Endometrium (tissue), 2 donors: ENCODE results near the gene CASP5.
"Not testable (repeated sequence)": the region's sequence is repeated elsewhere in the genome, so short reads cannot be mapped to it uniquely, and the experiment has no call there.

Source experiments
- FAIRE-seq: peaks from 2 replicates; lab custom pipeline; 2012; peaks lifted over from hg19 to GRCh38; lab: Jason Lieb, UNC
- donor health status: control.
- donor health status: control.

CASP5 gene

GRCh38 chr11:105033343-105033742, 10.4 kb upstream of the CASP5 start:
- FAIRE-seq: no peak

DNA sequence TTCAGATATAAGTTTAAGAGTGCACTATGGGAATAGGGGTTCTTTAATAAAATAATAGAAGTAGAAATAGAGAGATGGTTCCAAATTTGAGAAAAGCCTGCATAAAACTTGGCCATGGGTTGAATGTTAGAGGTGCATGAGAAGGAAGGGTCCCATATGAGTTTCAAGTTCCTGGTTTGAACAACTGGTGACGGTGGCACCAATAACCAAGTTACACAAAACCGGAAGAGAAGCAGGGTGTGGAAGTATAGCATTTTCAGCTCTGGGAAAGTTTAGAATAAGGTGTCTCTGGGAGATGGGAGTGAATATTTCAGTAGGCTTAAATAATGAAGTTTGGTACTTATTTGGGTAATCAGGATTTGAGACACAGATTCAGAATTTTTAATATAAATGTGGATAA, 9.5 kb upstream of the CASP5 start:
- no peak for FAIRE-seq

DNA sequence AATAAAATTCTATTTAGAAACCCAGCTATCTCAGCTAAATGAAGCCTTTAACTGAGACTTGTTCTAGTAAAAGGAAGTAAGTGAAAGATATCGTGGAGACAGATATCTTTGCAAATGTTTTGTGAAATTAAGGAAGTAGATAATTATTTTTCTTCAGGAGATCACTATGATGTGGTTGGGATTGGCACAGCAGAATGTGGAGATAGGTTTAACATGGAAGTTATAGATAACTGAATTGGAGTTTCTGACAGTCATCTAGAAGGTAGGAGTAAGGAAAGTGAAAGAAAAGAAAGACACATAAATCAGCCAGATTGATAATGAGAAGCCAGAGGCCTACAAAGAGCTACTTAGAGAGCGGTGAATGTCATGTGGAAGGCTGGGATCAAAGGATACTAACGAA, 4.7 kb upstream of the CASP5 start:
- no peak for FAIRE-seq

DNA sequence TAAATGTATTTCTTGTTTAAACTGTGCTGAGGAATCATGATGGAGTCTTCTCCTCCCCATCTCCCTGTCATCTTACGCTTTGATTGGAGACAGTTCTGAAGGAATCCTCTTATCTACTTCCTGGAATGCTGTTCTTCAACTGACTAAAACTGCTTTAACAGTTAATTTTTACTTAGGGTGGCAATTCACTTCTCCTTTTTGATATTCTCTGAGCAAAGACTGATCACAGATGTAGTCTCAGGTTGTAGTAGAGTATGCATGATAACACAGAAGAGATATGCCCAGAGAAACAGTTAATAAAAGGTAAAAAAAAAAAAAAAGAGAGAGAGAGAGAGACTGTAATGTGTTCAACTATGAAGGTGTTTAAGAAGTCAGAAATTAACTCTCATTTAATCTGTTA, 1.4 kb upstream of the CASP5 start:
- FAIRE-seq: no peak

- no peak for FAIRE-seq
These were observed 441 bp downstream of the CASP5 start for GRCh38 chr11:105022527-105022926.

- FAIRE-seq: no peak
These were observed 15.5 kb downstream of the CASP5 start for GRCh38 chr11:105007463-105007862.

DNA sequence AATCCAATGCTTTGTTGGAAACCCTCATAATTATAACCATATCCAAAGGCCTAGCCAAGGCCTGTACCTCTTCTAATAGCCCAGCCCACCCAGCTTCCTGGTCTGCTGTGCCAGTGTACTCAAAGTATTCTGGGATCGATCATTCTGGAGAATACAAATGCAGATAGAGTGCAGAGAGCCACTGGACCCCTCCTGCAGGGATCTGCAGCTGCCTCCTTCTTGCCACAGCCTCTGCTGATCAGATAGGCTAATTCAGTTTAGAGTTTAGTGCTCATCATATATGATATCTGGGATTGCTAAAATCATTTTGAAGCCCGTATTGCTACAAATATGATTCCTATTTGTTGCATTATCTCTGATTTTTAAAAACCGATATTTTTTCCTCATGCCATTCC, 17.5 kb downstream of the CASP5 start:
- FAIRE-seq: no peak

DNA sequence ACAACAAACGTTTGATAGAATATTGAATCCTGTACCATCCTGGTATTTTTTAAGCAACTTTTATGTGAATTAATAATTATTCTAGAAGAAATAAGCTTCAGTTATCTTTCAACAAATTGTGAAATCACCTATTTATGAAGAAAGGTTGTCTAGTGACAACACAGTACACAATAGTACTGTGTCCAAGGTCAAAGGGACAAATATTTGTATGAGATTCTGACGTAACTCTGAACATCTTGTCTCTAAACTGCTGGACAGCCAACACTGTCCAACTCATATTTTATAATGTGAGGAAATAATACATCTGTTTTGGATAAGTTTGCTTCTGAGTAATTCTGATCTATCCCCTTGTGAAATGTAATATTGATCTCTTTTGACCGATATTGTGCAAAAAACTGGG, 18.9 kb downstream of the CASP5 start:
- FAIRE-seq: no peak

DNA sequence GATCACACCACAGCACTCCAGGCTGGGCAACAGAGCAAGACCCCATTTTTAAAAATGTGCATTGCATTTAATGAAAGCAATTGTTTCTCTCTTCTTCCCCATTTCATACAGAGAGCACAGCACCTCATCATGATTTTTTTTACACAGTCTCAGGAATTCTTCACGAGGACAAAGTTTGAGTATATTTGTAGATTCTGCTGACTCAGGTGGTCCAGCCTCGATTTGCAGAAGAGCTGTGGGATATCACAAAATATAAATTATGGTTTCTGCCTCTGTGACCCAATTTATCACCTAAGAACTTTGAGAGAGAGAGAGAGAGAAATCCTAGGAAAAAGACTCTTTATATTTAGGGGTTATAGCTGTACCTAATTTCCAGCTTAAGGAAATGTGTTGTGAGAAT, 19.8 kb downstream of the CASP5 start:
- no peak for FAIRE-seq

DNA sequence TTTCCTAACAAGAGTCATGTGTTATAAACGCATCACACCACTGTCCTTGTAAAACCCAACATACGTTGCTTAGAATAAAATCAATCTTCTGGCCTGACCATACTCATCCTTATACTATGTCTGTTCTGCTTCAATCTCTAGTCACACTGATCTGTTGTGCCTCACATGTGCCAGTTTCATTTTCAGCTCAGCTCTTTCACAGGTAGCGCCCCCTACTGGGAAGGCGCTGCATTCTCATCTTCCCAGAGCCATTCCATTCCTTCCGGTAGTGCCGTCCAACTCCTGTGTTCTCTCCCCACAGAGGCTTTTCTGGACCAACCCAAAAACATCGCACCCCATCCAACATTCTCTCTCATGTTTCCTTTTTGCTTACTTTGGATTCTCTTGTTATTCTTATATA, 22.2 kb downstream of the CASP5 start:
- FAIRE-seq: no peak

DNA sequence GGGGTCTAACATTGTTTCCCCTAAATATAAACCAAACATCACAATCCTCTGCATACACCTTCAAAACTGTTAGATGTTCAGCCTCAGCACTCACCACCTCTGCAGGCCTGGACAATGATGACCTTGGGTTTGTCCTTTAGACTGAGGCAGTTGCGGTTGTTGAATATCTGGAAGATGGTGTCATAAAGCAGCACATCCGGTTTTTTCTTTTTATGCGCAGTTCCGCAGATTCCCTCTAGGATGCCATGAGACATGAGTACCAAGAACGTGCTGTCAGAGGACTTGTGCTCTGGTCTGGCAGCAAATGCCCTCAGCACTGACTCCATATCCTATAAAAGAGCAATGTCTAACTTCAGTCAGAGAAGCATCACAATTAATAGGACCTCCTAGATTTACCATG, 22.8 kb downstream of the CASP5 start:
- no peak for FAIRE-seq

DNA sequence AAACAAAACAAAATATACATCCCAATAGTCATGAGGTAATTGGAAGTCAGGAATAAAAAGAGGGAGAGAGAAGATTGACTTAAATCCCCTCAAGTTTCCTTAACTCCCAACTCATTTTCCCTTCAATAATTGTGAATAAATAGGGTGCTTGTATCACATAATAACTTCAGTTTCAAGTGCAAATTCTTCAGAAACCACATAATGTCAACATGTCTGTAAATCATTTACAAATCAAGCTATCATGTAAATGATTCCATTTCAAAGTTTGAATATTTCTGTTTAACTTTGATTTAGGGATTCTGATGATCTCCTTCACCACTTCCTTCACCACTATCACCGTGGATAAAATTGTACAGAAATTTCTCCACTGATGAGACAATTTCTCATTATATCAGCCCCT, 23.2 kb downstream of the CASP5 start:
- FAIRE-seq: no peak

GRCh38 chr11:104997288-104997687, 25.7 kb downstream of the CASP5 start:
- FAIRE-seq: no peak

- no peak for FAIRE-seq
These were observed 28.0 kb downstream of the CASP5 start for GRCh38 chr11:104995001-104995408.

- FAIRE-seq: no peak
These were observed 30.2 kb downstream of the CASP5 start for GRCh38 chr11:104992781-104993180.

DNA sequence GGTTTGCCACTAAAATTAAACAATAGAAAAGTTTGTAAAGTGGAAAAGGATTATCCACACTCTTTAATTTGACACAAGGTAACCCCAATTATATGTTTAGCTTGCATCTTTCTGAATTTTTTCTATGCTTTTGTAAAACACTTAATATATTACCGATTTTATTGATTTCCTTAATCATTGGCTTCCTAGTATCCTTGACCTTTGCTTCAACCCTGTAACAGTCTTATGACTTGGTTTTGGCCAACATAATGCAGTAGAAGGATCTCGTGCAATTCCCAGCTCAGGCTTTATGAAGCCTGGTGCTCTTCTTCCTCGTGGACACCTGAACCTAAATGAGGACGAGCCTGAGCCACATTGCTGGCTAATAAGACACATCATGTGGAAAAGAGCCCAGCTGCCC, 31.0 kb downstream of the CASP5 start:
- no peak for FAIRE-seq

- no peak for FAIRE-seq
These were observed 38.2 kb downstream of the CASP5 start for GRCh38 chr11:104984808-104985207.

- no peak for FAIRE-seq
These were observed 43.1 kb downstream of the CASP5 start for GRCh38 chr11:104979839-104980238.

- FAIRE-seq: no peak
These were observed 49.4 kb downstream of the CASP5 start for GRCh38 chr11:104973616-104974015.

DNA sequence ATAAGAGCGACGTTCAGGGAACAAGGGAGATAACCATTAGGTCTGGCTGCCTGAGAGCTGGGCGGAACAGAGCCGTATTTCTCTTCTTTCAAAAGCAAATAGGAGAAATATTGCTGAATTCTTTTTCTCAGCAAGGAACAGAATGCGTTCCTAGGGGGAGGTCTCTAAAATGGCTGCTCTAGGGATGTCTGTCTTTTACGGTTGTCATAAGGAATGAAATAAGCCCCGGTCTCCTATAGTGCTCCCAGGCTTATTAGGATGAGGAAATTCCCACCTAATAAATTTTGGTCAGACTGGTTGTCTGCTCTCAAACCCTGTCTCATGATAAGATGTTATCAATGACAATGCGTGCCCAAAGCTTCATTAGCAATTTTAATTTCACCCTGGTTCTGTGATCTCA, 50.0 kb downstream of the CASP5 start:
- not testable (repeated sequence) for FAIRE-seq

DNA sequence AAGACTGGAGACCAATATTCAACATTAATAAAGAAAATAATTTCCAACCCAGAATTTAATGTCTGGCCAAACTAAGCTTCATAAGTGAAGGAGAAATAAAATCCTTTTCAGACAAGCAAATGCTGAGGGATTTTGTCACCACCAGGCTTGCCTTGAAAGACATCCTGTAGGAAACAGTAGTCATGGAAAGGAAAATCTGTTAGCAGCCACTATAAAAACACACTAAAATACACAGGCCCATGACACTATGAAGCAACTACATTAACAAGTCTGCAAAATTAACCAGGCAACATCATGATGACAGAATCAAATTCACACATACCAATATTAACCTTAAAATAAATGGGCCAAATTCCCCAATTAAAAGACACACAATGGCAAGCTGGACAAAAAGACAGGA, 52.2 kb downstream of the CASP5 start:
- no peak for FAIRE-seq

DNA sequence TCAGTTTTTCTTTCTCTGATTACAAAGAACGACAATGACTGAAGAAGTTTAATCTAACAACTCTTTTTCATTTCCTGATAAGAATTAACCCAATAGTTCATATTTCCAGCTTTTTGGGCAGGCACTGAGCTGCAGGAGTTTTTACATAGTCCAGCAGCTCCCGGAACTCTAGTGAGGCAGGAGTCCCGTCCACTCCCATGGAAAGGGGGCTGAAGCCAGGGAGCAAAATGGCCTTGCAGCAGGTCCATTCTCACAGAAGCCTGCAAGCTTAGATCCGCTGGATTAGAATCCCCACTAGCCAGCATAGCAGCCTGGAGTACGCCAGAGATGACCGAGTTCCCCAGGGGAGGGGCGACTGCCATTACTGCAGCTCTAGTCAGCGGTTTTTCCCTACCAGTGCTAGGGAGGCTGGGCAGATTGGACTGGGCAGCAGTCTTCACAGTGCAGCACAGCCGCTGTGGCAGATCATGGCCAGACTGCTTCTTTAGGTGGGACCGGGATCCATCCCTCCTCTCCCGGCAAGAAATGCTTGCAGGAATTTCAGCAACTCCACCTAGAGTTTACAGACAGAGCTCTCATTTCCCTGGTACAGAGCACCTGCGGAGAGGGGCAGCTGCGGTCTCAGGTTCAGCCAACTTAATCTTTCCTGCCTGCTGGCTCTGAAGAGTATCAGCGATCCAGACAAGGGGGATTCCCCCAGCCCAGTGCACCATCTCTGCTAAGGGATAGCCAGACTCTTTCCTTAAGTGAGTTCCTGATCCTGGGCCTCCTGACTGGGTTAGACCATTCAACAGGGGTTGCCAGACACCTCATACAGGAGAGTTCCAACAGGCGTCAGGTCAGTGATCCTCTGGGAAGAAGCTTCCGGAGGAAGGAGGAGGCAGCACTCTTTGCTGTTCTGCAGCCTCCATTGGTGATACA, 53.9 kb downstream of the CASP5 start:
- FAIRE-seq: no peak

GRCh38 chr11:104968355-104968855, 54.6 kb downstream of the CASP5 start, which contains the start of gene CASP4:
TSS of gene CASP4 (minus strand) at chr11:104968574. CDS start at chr11:104968525, 49 bp downstream.
- no peak for FAIRE-seq
